ENCODE measurements around the gene RPL27. TPM values are rescaled to one million over a fixed set of nuclear protein-coding genes. Genes with fewer than 3 reads are reported as not detected.
A peak's percentile ranks its signal among the peaks of the same experiment; 100 is the strongest.

RPL27 gene
- total and polyA plus RNA-seq, 2 of the 8 experiments (the other 6 are each of a cell fraction or from before 2014, with no cell fraction given): 1,415 to 3,779 TPM

GRCh38 chr17:43040655-43041054 is 42.4 kb downstream of the RPL27 start:
- FAIRE-seq (no peak), DNase-seq (ENCODE audit: low read depth in 1 of 2, low spot score in 2 of 2) (no peak)
- Histone ChIP-seq H3K23ac (ENCODE audit: insufficient read length) (no peak overlapping the region), H3K9ac (replicated peaks in 1 of 4; ENCODE audit: extremely low read depth in 1 of 4, low read depth in 3 of 4, low read length in 3 of 4) (no peak overlapping the region), H2BK15ac (ENCODE audit: low read length) (no peak overlapping the region), H2BK20ac (ENCODE audit: low read length) (0 out of 2 replicates have a peak overlapping the region, but pooled peaks have one; percentile 29), H4K8ac (ENCODE audit: extremely low read depth, insufficient read depth, low read length) (no peak overlapping the region), H4K91ac (replicated peaks; ENCODE audit: insufficient read length, low read length) (peak overlapping the region; percentile 17), H3K27ac (ENCODE audit: low read depth, low read length) (peak overlapping the region; percentile 35), H4K20me1 (replicated peaks in 1 of 2; ENCODE audit: control insufficient read depth in 1 of 2, insufficient read depth in 2 of 2, low read length in 2 of 2) (no peaks in the 10 kb centered on the region), H3K36me3 (ENCODE audit: control insufficient read depth in 2 of 4, insufficient read depth in 4 of 4, low read length in 3 of 4) (no peaks in the 10 kb centered on the region; a peak in 1 of 8 replicates), H2AK5ac (ENCODE audit: low read depth, low read length) (no peak overlapping the region; the same call in 1 of the 2 replicates), H3K18ac (ENCODE audit: extremely low read depth, low read length) (peak overlapping the region; percentile 63; the same call in 1 of the 2 replicates), H4K5ac (ENCODE audit: insufficient read length, low read depth, low read length) (no peak overlapping the region), H3K23me2 (ENCODE audit: low read depth, low read length) (peaks cover 2% of the 10 kb centered on the region; the same call in 1 of the 2 replicates), H3K27me3 (replicated peaks in 1 of 4; ENCODE audit: control insufficient read depth in 3 of 4, extremely low read depth in 1 of 4, insufficient read depth in 3 of 4, low read length in 3 of 4) (no peaks in the 10 kb centered on the region), H2BK12ac (ENCODE audit: low read depth, low read length) (0 out of 2 replicates have a peak overlapping the region, but pooled peaks have one; percentile 3), H2BK120ac (replicated peaks; ENCODE audit: low read depth, low read length) (no peak overlapping the region), H3K9me3 (ENCODE audit: insufficient read depth in 2 of 2, low read depth in 1 of 2, low read length in 1 of 2) (no peaks in the 10 kb centered on the region), H3K4ac (replicated peaks; ENCODE audit: insufficient read length, low read depth, low read length) (no peak overlapping the region), H3K79me2 (ENCODE audit: control insufficient read depth in 1 of 2, insufficient read depth in 2 of 2, low read length in 2 of 2) (no peaks in the 10 kb centered on the region), H3K79me1 (ENCODE audit: low read depth, low read length) (no peaks in the 10 kb centered on the region), H3K14ac (ENCODE audit: insufficient read length) (no peak overlapping the region), H3K4me1 (replicated peaks in 1 of 4; ENCODE audit: control insufficient read depth in 3 of 4, insufficient read depth in 4 of 4, low read length in 3 of 4) (peaks cover 1 to 38% (median 28%) of the 10 kb centered on the region in 4 experiments), H2BK5ac (ENCODE audit: low read depth, low read length) (peak overlapping the region; percentile 27; the same call in 1 of the 2 replicates), H3K56ac (replicated peaks; ENCODE audit: insufficient read length, low read depth, low read length) (no peak overlapping the region), H3K4me3 (ENCODE audit: extremely low read depth in 1 of 4, insufficient read depth in 2 of 4, low read depth in 3 of 4, low read length in 4 of 4) (no peak overlapping the region), H3K4me2 (ENCODE audit: insufficient read depth in 1 of 2, low read depth in 2 of 2, low read length in 2 of 2) (peak overlapping the region; percentile 8; a peak in 2 of 4 replicates), H2AFZ (ENCODE audit: low read length) (no peak overlapping the region)
- TF ChIP-seq GABPA (IDR thresholded peaks at IDR 0.05; ENCODE audit: borderline replicate concordance, insufficient read depth, low read length): no peak
- TF ChIP-seq BCL11A (IDR thresholded peaks at IDR 0.05; ENCODE audit: low read depth in 2 of 2, low read length in 2 of 2): no peak
- TF ChIP-seq ASH2L (IDR thresholded peaks at IDR 0.05; ENCODE audit: low read length): no peak
- WGBS, 2 experiments (ENCODE audit: extremely low coverage in 1 of 2, insufficient coverage in 1 of 2, insufficient read length in 1 of 2, insufficient replicate concordance in 2 of 2, low coverage in 1 of 2, low lambda C conversion rate in 2 of 2, missing lambda C conversion rate in 1 of 2): 78% methylated on average over 2 of the region's 2 CpGs; no CpG with 5 or more reads in 1 of the 2 experiments
- ChIA-PET POLR2A (ENCODE audit: partially characterized antibody) (interaction anchor here (0.8 to 5.6 kb wide), 5 partner anchors 10 to 275 kb away, joined by 3 to 61 read pairs (median 5); partner anchors contain the start of genes RND2 and VAT1), CTCF (ENCODE audit: partially characterized antibody) (interaction anchor here (0.6 to 3.7 kb wide), 4 partner anchors 12 to 824 kb away, joined by 3 to 18 read pairs (median 5); no protein-coding TSS in a partner anchor)

All from H1 (cell line).